Measurements from ENCODE around the gene EIF3J. TPM values are rescaled to one million over a fixed set of nuclear protein-coding genes. Genes with fewer than 3 reads are reported as not detected.

EIF3J gene
- polyA plus RNA-seq, 1 of the 3 experiments (the other 2 are of a cell fraction), result 23.8 TPM

- Histone ChIP-seq H4K20me1 (ENCODE audit: insufficient read depth) (no peaks in the 10 kb centered on the region), H3K4me1 (ENCODE audit: control insufficient read depth in 1 of 2, insufficient read depth in 2 of 2, low read depth in 1 of 2, low read length in 1 of 2) (no peaks in the 10 kb centered on the region), H3K9me3 (no peaks in the 10 kb centered on the region), H3K36me3 (replicated peaks in 1 of 2; ENCODE audit: control insufficient read depth in 1 of 2, insufficient read depth in 2 of 2, low read length in 1 of 2) (peaks cover 37 to 43% of the 10 kb centered on the region in 2 experiments), H3K27ac (ENCODE audit: low read depth in 2 of 2, low read length in 1 of 2) (no peak overlapping the region), H3K4me3 (ENCODE audit: low read depth in 2 of 2, low read length in 1 of 2) (no peak overlapping the region), H3K9ac (no peak overlapping the region), H3K79me2 (ENCODE audit: insufficient read depth) (no peaks in the 10 kb centered on the region), H2AFZ (ENCODE audit: low read depth) (no peak overlapping the region), H3F3A (replicated peaks; ENCODE audit: insufficient read depth) (peaks cover 16% of the 10 kb centered on the region), H3K4me2 (no peak overlapping the region), H3K9me2 (no peaks in the 10 kb centered on the region), H3K27me3 (ENCODE audit: insufficient read depth) (no peaks in the 10 kb centered on the region)
- ChIA-PET CTCF (interaction anchor here (1.4 to 5.5 kb wide), 2 partner anchors 9 to 29 kb away, joined by 3 to 40 read pairs; no protein-coding TSS in a partner anchor), POLR2A (no interaction called here)
- WGBS (ENCODE audit: low lambda C conversion rate), result 100% methylated on average over 3 of the region's 4 CpGs
- no peak for DNase-seq
- TF ChIP-seq FOSL2 (IDR thresholded peaks at IDR 0.05; ENCODE audit: borderline replicate concordance, low read depth), result no peak
- TF ChIP-seq ZBTB33 (IDR thresholded peaks at IDR 0.05; ENCODE audit: borderline replicate concordance, low read depth), result no peak
- 0 out of 2 replicates have a peak, but pooled peaks have one; percentile 8 for TF ChIP-seq POLR2AphosphoS5 (IDR thresholded peaks at IDR 0.05; ENCODE audit: low read depth, low read length)
These were observed 33.4 kb downstream of the EIF3J start for GRCh38 chr15:44570361-44570760.

GRCh38 chr15:44573386-44573785, 36.4 kb downstream of the EIF3J start:
- H3K79me2 ChIP-seq (ENCODE audit: insufficient read depth), result no peaks in the 10 kb centered on the region
- H2AFZ ChIP-seq (ENCODE audit: low read depth), result no peak overlapping the region
- H3K9me3 ChIP-seq, result no peaks in the 10 kb centered on the region
- H3K4me1 ChIP-seq (ENCODE audit: control insufficient read depth in 1 of 2, insufficient read depth in 2 of 2, low read depth in 1 of 2, low read length in 1 of 2), result no peaks in the 10 kb centered on the region
- no peaks in the 10 kb centered on the region for H3K9me2 ChIP-seq
- H3K27me3 ChIP-seq (ENCODE audit: insufficient read depth), result no peaks in the 10 kb centered on the region
- no peak overlapping the region for H3K9ac ChIP-seq
- WGBS (ENCODE audit: low lambda C conversion rate), result 95% methylated on average over 5 of the region's 6 CpGs
- H3F3A ChIP-seq (replicated peaks; ENCODE audit: insufficient read depth), result peaks cover 5% of the 10 kb centered on the region
- H4K20me1 ChIP-seq (ENCODE audit: insufficient read depth), result no peaks in the 10 kb centered on the region
- CTCF ChIA-PET, result interaction anchor here (1.1 kb wide), 1 partner anchor 10 kb away, joined by 6 read pairs; no protein-coding TSS in a partner anchor
- H3K4me2 ChIP-seq, result no peak overlapping the region
- peaks cover 21 to 25% of the 10 kb centered on the region in 2 experiments for H3K36me3 ChIP-seq (replicated peaks in 1 of 2; ENCODE audit: control insufficient read depth in 1 of 2, insufficient read depth in 2 of 2, low read length in 1 of 2)
- no peak for DNase-seq
- no peak overlapping the region for H3K4me3 ChIP-seq (ENCODE audit: low read depth in 2 of 2, low read length in 1 of 2)
- H3K27ac ChIP-seq (ENCODE audit: low read depth in 2 of 2, low read length in 1 of 2), result no peak overlapping the region
- POLR2A ChIA-PET, result no interaction called here
- TF ChIP-seq CTCF (IDR thresholded peaks at IDR 0.05) (no peak), NFIC (IDR thresholded peaks at IDR 0.05; ENCODE audit: borderline replicate concordance) (no peak), TEAD4 (IDR thresholded peaks at IDR 0.05; ENCODE audit: borderline replicate concordance, insufficient read depth) (no peak), MEF2A (IDR thresholded peaks at IDR 0.05; ENCODE audit: borderline replicate concordance, low read depth) (no peak), NRF1 (IDR thresholded peaks at IDR 0.05; ENCODE audit: low read depth, low read length) (no peak), USF1 (IDR thresholded peaks at IDR 0.05; ENCODE audit: borderline replicate concordance, low read depth) (no peak), RCOR1 (IDR thresholded peaks at IDR 0.05; ENCODE audit: low read length) (no peak), USF2 (IDR thresholded peaks at IDR 0.05; ENCODE audit: borderline replicate concordance, low read depth, low read length) (no peak), SMC3 (IDR thresholded peaks at IDR 0.05; ENCODE audit: low read depth, low read length) (no peak), EZH2phosphoT487 (IDR thresholded peaks at IDR 0.05; ENCODE audit: borderline replicate concordance, low read depth) (no peak), REST (IDR thresholded peaks at IDR 0.05; ENCODE audit: low read depth, low read length) (no peak), PBX3 (IDR thresholded peaks at IDR 0.05) (no peak), POLR2AphosphoS5 (IDR thresholded peaks at IDR 0.05; ENCODE audit: low read depth, low read length) (no peak), FOXJ3 (CRISPR knock-in tag; IDR thresholded peaks at IDR 0.05) (no peak), YY1 (IDR thresholded peaks at IDR 0.05; ENCODE audit: low read depth) (no peak)

Data from SK-N-SH (cell line).